ENCODE measurements around the gene MPI. TPM values are rescaled to one million over a fixed set of nuclear protein-coding genes. Genes with fewer than 3 reads are reported as not detected.

MPI gene
- total RNA-seq, 1 donor from 2014 or later = 57.7 TPM

DNA sequence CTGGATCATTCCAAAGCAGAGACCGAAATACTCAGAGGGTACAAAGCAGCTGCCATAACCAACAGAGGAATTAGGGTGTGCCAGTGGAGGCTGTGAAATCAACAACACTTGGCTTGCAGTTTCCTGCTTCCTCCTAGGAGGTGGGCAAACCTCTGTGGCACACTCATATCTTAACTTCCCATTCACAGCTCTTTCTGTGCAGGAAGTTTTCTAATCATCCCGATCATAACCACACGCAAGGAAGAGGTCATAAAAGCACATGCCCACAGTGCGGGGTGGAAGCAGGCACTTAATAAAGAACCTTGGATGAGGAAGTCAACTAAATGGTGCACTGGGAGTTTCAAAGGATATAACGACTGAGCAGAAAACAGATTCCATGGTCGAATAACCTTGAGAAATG, 21.8 kb upstream of the MPI start:
- Mint-ChIP-seq H3K36me3 (ENCODE audit: low read depth) (peaks cover 33% of the 10 kb centered on the region), H3K27me3 (ENCODE audit: insufficient read depth) (no peaks in the 10 kb centered on the region), H3K4me1 (ENCODE audit: low read depth) (peaks cover 76% of the 10 kb centered on the region), H3K9me3 (no peaks in the 10 kb centered on the region), H3K4me3 (peak overlapping the region; percentile 72), H3K27ac (peak overlapping the region; percentile 79)
- DNase-seq (ENCODE audit: low spot score) = no peak
- intact Hi-C loops (cut with micrococcal nuclease) = no loop called here

DNA sequence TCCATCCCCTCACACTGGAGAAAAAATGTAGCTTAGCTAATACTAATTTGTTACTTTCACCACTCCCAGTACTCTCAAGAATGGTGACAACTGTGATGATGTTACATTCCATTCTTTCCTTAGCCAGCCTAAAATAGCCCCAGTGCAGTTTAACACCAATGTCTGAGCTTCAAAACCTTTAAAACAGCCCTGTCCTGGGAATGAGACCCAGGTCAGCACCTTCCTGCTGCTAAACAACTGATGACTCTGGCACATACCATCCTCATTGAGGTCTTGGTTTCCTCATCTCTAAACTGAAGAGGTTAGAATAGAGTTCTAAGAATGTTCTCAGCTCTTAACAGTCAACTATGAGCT, 20.5 kb upstream of the MPI start:
- Mint-ChIP-seq H3K27ac (peak overlapping the region; percentile 94), H3K36me3 (ENCODE audit: low read depth) (peaks cover 27% of the 10 kb centered on the region), H3K4me3 (peak overlapping the region; percentile 97), H3K4me1 (ENCODE audit: low read depth) (peaks cover 67% of the 10 kb centered on the region), H3K9me3 (no peaks in the 10 kb centered on the region), H3K27me3 (ENCODE audit: insufficient read depth) (no peaks in the 10 kb centered on the region)
- DNase-seq (ENCODE audit: low spot score) = no peak
- intact Hi-C loops (cut with micrococcal nuclease) = no loop called here

DNA sequence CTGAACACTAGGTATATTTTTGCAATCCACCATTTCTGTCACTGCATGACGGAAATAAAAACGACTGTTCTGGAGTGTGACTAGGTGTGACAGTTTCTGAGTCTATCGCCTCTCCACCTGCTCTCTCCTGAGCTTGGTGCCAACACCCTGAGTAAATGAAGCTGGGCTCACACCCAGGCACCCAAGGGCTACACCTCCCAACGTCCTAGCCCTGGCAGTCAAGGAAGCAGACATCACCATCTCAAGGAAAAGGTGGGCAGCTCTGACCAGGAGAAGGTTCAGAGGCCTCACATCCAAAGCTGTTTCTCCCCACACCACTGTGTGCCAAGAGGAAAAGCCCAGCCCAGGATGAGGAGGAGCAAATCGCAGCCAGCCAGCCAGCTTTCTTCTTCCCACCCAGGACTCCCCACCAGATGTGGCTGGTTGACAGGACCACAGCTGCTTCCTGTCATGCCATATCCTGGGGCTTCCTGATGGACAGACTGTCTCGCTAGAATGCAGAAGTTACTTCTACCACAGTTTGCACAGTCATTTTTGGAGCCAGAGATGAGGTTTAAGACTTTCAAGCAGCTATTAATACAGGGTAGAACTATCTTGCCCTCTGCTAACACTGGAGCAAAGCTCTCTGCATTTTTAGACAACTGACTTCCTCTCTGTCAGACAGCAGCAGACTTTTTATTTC, 20.0 kb upstream of the MPI start:
- peaks cover 25% of the 10 kb centered on the region for H3K36me3 Mint-ChIP-seq (ENCODE audit: low read depth)
- H3K27ac Mint-ChIP-seq = peak overlapping the region; percentile 94
- peak overlapping the region; percentile 97 for H3K4me3 Mint-ChIP-seq
- intact Hi-C loops (cut with micrococcal nuclease) = loop anchor here (1.0 to 10.0 kb wide), 3 partner anchors 85 to 875 kb away; partner anchors contain the start of genes PML, SIN3A and STOML1
- H3K4me1 Mint-ChIP-seq (ENCODE audit: low read depth) = peaks cover 64% of the 10 kb centered on the region
- H3K27me3 Mint-ChIP-seq (ENCODE audit: insufficient read depth) = no peaks in the 10 kb centered on the region
- peak; percentile 59 for DNase-seq (ENCODE audit: low spot score)
- no peaks in the 10 kb centered on the region for H3K9me3 Mint-ChIP-seq

DNA sequence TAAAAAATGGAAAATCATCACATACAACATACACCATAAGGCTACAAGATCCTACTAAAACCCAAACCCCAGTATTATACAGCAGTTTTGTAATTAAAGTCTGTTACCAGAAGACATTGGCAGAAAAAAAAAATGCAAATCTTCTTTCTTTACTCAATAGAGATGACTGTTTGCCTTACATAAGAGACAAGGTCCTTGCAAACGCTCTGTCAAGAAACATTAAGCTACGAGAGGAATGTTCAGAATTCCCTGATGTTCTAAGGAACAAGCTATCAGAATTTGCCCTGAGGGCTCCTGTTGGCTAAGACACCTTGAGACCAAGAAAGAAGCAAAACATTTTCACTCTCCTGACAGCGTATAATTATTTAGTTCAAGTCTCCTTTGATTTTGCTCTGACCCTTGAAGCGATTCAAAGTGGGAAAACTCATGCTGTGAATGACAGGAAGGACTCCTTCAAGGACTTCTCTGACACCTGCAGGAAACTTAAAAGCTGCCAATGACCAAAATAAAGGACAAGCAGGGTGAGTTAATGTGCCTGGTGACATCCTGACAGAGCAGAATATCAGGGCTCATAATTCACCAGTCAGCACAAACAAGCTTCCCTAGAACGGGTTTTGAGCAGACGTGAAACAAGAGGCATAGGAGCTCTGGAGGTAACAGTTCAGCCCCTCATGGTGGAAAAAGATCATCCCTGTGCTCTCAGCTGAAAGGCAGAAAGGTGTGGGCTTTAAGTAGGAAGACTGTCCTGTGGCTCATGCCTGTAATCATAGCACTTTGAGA, 19.2 kb upstream of the MPI start:
- Mint-ChIP-seq H3K27ac (peak overlapping the region; percentile 94), H3K27me3 (ENCODE audit: insufficient read depth) (no peaks in the 10 kb centered on the region), H3K36me3 (ENCODE audit: low read depth) (peaks cover 22% of the 10 kb centered on the region), H3K9me3 (no peaks in the 10 kb centered on the region), H3K4me1 (ENCODE audit: low read depth) (peaks cover 58% of the 10 kb centered on the region), H3K4me3 (peak overlapping the region; percentile 97)
- intact Hi-C loops (cut with micrococcal nuclease) = loop anchor here (1.0 to 10.0 kb wide), 3 partner anchors 85 to 876 kb away; partner anchors contain the start of genes PML, SIN3A and STOML1
- DNase-seq (ENCODE audit: low spot score) = no peak

DNA sequence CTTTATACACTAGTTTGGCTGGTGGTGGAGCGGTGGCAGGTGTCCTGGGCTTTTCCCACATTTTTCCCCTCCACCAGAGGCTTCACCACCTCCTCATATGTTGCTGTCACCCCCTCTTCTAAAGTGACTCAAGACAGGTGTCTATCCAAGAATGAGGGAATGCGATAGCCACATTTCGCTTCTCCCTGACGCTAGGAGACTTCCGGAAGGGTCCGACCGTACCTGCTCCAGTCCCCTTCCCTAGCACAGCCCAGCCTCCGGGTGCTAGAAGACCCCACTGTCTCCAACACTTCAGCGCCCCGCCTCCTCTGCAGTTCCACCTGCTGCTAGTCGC, 17.2 kb upstream of the MPI start:
- no peak for DNase-seq (ENCODE audit: low spot score)
- H3K4me1 Mint-ChIP-seq (ENCODE audit: low read depth) = peaks cover 39% of the 10 kb centered on the region
- H3K9me3 Mint-ChIP-seq = no peaks in the 10 kb centered on the region
- peak overlapping the region; percentile 86 for H3K27ac Mint-ChIP-seq
- H3K4me3 Mint-ChIP-seq = peak overlapping the region; percentile 97
- peaks cover 4% of the 10 kb centered on the region for H3K27me3 Mint-ChIP-seq (ENCODE audit: insufficient read depth)
- peaks cover 19% of the 10 kb centered on the region for H3K36me3 Mint-ChIP-seq (ENCODE audit: low read depth)
- intact Hi-C loops (cut with micrococcal nuclease) = loop anchor here (1.0 to 10.0 kb wide), 8 partner anchors 17 to 878 kb away; partner anchors contain the start of genes COX5A, FAM219B, PML and SIN3A

DNA sequence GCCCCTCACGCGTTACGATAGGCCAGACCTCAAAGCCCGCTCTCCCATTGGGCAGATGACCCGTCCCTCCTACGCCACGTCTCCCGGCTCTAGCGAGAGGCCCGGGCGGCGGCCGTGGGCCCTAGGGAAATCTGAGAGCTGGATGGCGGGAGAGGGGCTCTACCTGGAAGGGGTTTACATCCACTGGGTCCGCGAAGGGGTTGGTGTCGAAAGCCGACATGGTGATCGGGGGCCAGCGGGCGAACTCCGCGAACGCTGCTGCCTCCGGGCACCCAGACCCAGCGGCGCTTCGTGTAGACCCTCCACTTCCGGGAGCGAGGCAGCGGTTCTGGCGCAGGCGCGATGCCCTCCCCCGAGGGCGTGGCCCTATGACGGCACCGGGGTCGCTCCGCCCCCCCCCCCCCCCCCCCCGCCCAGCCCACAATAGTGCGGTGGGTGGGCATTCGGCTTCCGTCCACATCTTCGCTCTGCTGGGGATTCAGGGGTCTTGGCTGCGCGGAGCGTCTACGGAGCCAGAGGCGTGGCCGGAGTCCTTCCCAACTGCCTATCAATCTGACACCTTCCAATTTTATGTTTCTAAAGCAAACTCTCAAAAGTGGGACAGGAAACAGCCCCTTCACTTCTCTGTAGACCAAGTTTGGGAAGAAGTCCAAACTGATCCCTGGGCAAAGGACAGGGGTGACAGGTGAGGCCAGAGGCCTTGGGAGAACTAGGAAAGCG, 16.6 kb upstream of the MPI start, which contains the start of gene SCAMP2:
TSS of gene SCAMP2 (minus strand) at position 330 of the 720 bp plus-strand sequence. CDS start at position 220, 110 bp downstream.
- Mint-ChIP-seq H3K27me3 (ENCODE audit: insufficient read depth) (peaks cover 4% of the 10 kb centered on the region), H3K4me3 (peak within 1 kb of the TSS; percentile 97), H3K27ac (peak within 1 kb of the TSS; percentile 86), H3K9me3 (no peaks in the 10 kb centered on the region), H3K36me3 (ENCODE audit: low read depth) (peaks cover 14% of the 10 kb centered on the region), H3K4me1 (ENCODE audit: low read depth) (peaks cover 34% of the 10 kb centered on the region)
- peak; percentile 86 for DNase-seq (ENCODE audit: low spot score)
- intact Hi-C loops (cut with micrococcal nuclease) = loop anchor here (1.0 to 10.0 kb wide), 8 partner anchors 16 to 878 kb away; partner anchors contain the start of genes COX5A, FAM219B, PML and SIN3A

DNA sequence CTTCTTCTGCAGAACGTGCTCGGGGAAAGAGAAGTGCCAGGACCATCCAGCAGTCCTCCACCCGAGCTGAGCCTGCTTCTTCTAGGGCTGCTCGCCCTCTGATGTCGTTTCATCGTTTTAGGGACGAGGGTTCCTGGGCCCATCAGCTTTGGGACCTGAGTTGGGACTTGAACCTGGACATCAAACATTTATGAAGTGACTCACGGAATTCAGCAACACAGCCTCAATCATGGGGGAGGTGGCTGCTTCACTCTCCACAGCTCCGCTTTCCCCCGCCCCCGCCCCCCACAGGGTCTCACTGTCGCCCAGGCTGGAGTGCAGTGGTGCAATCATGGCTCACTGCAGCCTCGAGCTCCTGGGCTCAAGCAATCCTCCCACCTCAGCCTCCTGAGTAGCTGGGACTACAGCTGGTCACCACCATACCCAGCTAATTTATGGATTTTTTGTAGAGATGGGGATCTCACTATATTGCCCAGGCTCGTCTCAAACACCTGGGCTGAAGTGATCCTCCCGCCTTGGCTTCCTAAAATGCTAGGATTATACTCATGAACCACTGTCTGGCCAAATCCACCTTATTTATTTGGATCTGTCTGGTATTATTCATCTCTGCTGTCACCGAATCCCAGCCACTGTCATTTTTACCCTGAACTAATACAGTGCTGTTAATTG, 16.0 kb upstream of the MPI start:
- intact Hi-C loops (cut with micrococcal nuclease) = loop anchor here (1.0 to 10.0 kb wide), 8 partner anchors 15 to 879 kb away; partner anchors contain the start of genes COX5A, FAM219B, PML and SIN3A
- peaks cover 4% of the 10 kb centered on the region for H3K27me3 Mint-ChIP-seq (ENCODE audit: insufficient read depth)
- H3K36me3 Mint-ChIP-seq (ENCODE audit: low read depth) = peaks cover 12% of the 10 kb centered on the region
- DNase-seq (ENCODE audit: low spot score) = no peak
- H3K4me3 Mint-ChIP-seq = peak overlapping the region; percentile 97
- peak overlapping the region; percentile 84 for H3K27ac Mint-ChIP-seq
- peaks cover 31% of the 10 kb centered on the region for H3K4me1 Mint-ChIP-seq (ENCODE audit: low read depth)
- no peaks in the 10 kb centered on the region for H3K9me3 Mint-ChIP-seq

DNA sequence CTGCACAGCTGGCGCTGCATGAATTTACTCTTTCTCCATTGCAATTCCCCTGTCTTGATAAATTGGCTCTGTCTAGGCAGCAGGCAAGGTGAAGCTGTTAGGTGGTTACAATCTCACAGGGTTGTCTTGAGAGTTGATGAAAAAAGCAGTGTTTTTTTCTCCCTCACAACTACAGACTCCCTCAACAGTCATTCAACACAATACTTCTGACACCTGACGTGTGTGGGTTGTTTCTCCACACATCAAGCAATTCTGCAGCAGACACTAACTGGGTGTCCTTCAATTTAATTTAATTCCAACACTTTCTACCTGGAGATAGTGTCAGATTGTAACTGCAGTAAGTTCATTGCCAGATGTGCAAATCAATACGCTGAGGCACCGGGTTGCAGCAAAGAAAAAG, 11.6 kb upstream of the MPI start:
- Mint-ChIP-seq H3K9me3 (peaks cover 6% of the 10 kb centered on the region), H3K27ac (no peak overlapping the region), H3K4me1 (ENCODE audit: low read depth) (no peaks in the 10 kb centered on the region), H3K4me3 (no peak overlapping the region), H3K27me3 (ENCODE audit: insufficient read depth) (peaks cover 4% of the 10 kb centered on the region), H3K36me3 (ENCODE audit: low read depth) (peaks cover 3% of the 10 kb centered on the region)
- DNase-seq (ENCODE audit: low spot score) = no peak
- intact Hi-C loops (cut with micrococcal nuclease) = loop anchor here (10.0 kb wide), 1 partner anchor 883 kb away; the partner anchor contains the start of genes PML and STOML1

DNA sequence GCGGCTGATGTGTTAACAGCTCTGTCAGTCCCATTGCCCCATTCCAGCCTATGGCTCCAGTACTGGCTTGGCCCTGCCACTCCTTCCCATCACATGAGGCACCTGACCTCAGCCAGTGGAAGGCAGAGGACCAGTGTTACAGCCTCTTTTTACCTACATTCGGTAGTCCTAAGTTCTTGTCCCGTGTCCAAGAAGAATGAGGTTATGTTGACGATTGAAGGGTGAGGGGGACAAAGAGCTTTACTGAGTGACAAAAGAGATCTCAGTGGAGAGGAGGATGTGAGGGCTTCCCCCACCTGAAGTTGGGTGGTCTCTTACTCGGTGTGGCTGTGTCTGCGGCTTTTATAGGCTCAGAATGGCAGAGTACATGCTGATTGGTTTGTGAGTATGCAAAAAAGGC, 7.3 kb upstream of the MPI start:
- Mint-ChIP-seq H3K27ac (no peak overlapping the region), H3K36me3 (ENCODE audit: low read depth) (no peaks in the 10 kb centered on the region), H3K27me3 (ENCODE audit: insufficient read depth) (no peaks in the 10 kb centered on the region), H3K9me3 (peaks cover 6% of the 10 kb centered on the region), H3K4me1 (ENCODE audit: low read depth) (peaks cover 10% of the 10 kb centered on the region), H3K4me3 (no peak overlapping the region)
- DNase-seq (ENCODE audit: low spot score) = no peak
- intact Hi-C loops (cut with micrococcal nuclease) = no loop called here

DNA sequence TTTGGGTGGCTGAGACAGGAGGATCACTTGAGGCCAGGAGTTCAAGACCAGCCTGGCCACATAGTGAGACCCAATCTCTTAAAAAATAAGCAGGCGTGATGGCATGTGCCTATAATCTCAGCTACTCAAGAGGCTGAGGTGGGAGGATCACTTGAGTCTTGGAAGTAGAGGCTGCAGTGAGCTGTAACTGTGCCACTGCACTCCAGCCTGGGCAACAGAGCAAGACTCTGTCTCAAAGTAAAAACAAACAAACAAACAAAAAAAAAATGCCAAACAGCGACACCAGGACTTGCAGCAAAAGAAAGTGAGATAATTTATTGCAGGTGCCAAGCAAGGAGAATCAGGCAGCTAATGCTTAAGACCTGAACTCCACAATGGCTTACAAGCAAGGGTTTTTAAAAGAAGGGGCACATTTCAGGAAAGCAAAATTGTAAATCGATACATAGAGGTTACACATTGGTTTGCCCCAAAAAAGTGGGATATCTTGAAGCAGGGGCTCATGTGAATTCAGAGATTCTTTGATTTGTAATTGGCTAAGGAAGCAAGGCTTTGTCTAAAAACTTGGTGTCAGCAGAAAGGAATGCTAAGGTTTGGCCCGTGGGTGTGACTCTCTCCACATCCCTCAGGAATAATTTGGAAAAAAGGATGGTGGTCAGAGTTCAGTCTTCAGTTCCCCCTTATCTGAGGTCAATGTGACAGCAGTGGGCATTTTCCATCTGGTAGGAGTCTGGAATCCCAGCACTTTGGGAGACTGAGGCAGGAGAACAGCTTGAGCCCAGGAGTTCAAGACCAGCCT, 5.2 kb upstream of the MPI start:
- Mint-ChIP-seq H3K27ac (no peak overlapping the region), H3K9me3 (peaks cover 6% of the 10 kb centered on the region), H3K27me3 (ENCODE audit: insufficient read depth) (no peaks in the 10 kb centered on the region), H3K36me3 (ENCODE audit: low read depth) (no peaks in the 10 kb centered on the region), H3K4me1 (ENCODE audit: low read depth) (peaks cover 21% of the 10 kb centered on the region), H3K4me3 (no peak overlapping the region)
- no peak for DNase-seq (ENCODE audit: low spot score)
- intact Hi-C loops (cut with micrococcal nuclease) = no loop called here

DNA sequence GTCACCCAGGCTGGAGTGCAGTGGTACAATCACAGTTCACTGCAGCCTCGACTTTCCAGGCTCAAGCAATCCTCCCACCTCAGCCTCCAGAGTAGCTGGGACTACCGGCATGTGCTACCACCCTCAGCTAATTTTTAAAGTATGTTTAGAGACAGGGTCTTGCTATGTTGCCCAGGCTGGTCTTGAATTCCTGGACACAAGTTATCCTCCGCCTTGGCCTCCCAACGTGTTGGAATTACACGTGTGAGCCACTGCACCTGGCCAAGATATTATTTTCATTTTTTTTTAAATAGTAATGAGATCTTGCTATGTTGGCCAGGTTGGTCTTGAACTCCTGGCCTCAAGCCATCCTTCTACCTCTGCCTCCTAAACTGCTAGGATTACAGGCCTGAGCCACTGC, 4.4 kb upstream of the MPI start:
- intact Hi-C loops (cut with micrococcal nuclease) = no loop called here
- DNase-seq (ENCODE audit: low spot score) = no peak
- H3K4me1 Mint-ChIP-seq (ENCODE audit: low read depth) = peaks cover 26% of the 10 kb centered on the region
- H3K27me3 Mint-ChIP-seq (ENCODE audit: insufficient read depth) = no peaks in the 10 kb centered on the region
- H3K4me3 Mint-ChIP-seq = no peak overlapping the region
- H3K9me3 Mint-ChIP-seq = peaks cover 6% of the 10 kb centered on the region
- H3K27ac Mint-ChIP-seq = no peak overlapping the region
- peaks cover under 1% of the 10 kb centered on the region for H3K36me3 Mint-ChIP-seq (ENCODE audit: low read depth)

All from activated T-helper 1 cell treated with anti-CD3 and anti-CD28 coated beads, Interleukin-12 subunit alpha, Interleukin-12 subunit beta, Interleukin-2, Interleukin-4 antibody, amounts not matched to agents 30 ng/mL and 10 ng/mL and 1 ng/mL, durations not matched to agents 14 hours and 24 hours and 36 hours (primary cell).